Stimulated activated CD8-positive, alpha-beta memory T cell treated with anti-CD3 and anti-CD28 coated beads, Interleukin-12 subunit alpha, Interleukin-12 subunit beta, amount 100 ng/mL, for 1 hour (primary cell): ENCODE measurements around the gene TAMALIN.
"Not testable (repeated sequence)": the region's sequence is repeated elsewhere in the genome, so short reads cannot be mapped to it uniquely, and the experiment has no call there.

Source experiments
- DNase-seq: peaks from one replicate; pipeline ENCODE4 v3.0.0-alpha.2; 2020; ENCODE audit warnings: low read depth

Gene TAMALIN

DNA sequence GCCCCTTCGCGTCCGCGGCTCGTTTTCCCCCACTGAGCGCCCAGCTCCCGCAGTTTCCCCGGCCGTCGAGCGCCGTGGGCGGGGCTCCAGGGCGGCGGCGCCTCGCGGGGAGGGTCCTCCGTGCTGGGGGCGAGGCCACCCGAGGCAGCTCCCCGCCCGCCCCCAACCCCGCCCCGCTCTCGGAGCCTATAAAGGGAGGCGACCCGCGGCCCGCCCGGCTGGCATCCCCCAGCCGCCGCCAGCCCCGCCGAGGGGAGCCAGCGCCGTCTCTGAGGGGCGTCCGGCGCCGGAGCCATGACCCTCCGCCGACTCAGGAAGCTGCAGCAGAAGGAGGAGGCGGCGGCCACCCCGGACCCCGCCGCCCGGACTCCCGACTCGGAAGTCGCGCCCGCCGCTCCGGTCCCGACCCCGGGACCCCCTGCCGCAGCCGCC lies at the start of gene TAMALIN:
Gene TAMALIN (plus strand): TSS at position 221 of the 432 bp plus-strand sequence. CDS start 74 bp downstream, at position 295.
- DNase-seq: peak; percentile 69

DNA sequence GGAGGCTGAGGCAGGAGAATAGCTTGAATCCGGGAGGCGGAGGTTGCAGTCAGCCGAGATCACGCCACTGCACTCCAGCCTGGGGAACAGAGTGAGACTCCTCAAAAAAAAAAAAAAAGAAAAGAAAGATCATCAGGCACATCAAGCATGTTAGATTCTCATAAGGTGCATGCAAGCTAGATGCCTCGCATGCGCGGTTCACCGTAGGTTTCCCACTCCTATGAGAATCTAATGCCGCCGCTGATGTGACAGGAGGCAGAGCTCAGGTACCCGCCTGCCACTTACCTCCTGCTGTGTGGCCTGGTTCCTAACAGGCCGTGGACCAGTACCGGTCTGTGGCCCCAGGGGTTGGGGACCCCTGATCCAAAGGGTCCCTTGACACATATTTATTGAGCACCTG lies 48.2 kb upstream of the TAMALIN start:
- no peak for DNase-seq

DNA sequence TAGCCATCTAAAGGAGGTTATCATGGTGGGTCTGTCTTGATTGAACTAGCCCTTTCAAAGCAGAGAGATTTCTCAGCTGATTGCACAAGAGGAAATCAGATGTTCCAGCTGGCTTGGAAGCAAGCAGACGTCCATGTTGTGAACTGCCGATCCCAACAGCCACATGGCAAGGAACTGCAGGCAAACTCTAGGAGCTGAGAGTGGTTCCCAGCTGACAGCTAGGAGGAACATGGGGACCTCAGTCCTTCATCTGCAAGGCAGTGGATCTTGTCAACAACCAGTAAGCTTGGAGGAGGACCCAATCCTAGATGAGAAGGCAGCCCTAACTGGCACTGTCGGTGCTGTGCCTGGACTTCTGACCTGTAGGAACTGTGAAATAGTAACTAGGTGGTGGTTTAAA lies 47.5 kb upstream of the TAMALIN start:
- no peak for DNase-seq

DNA sequence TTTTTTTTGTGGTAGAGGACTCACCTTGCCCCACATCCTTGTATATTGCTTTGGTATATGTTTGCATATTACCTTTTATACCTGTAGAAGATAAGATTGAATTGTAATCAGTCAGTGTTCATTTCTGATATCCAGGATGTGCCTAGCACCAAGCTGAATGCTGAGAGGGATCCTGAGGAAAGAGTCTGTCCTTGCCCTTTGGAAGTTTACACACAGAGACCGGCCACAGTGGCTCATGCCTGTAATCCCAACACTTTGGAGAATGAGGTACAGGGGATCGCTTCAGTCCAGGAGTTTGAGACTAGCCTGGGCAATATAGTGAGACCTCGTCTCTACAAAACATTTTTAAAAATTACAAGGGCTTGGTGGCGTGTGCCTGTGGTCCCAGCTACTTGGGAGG lies 46.8 kb upstream of the TAMALIN start:
- no peak for DNase-seq

DNA sequence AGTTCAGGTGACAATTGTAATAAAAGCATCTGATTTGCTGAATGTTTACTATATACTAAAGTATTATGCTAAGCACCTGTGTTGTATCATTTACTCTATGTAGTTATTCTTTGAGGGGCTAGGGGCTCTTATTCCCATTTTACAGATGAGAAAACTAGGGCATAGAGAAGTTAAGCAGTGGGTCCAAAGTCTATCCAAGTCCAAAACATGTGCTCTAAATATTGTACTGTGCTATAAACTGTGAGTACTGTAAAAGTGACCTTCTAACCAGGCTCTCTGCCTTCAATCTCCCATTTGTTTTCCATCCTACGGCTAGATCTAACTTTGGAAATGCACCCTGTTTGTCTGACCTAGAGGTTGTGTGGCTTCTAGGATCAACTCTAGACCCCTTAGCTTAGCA lies 46.3 kb upstream of the TAMALIN start:
- no peak for DNase-seq

DNA sequence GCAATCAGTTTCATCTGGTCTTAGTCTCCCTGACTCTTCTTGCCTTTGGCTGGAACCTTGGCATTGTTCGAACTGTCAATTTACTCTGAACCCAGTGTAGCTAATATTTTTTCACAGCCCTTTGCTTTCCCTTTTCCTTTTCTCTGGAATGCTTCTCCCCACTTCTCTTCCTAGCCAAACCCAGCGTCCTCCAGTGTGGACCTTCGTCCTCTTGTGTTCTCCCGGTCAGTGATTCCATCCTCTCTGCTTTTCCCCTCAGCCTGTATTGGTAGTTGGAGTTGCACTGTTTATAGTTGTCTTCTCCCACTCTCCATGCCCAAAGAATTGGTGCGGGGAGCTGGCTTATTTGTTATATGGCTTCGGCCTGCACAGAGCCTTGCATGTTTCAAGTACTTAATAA lies 45.9 kb upstream of the TAMALIN start:
- no peak for DNase-seq

DNA sequence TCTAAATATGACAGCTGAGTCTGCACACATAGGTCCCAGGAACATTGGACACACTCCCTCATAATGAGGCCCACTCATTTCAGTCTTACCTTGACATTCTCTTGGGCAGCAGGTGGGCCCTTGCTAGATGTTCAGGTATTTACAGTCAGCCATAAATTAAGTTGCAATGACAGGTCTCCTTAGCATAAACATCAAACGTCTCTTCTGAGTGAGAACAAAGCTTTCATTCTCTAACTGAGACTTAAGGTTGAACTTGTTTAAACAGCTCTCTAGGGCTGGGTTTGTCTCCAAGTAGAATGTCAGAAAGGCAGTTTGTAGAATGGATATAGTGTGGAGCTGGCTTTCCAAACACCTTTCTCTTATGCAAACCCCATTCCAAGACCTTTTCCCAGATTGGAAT lies 44.9 kb upstream of the TAMALIN start:
- DNase-seq: no peak

DNA sequence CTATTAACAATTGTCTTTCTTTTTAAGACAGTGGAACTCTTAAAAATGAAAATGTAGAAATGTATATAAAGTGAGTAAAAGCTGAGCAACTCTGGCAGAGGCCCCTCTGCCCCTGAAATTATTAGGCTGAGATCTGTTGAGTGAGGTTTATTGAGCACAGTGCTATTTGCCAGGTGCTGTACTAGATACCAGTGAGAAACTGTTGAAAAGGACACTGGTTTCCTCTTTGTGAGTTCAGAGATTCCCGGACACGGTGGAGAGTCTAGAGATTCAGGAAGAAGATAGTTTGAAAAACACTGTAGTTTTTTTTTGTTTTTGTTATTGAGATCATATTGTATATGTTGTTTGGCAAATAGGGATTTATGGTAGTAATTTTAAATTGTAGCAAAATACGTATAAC lies 44.0 kb upstream of the TAMALIN start:
- no peak for DNase-seq

DNA sequence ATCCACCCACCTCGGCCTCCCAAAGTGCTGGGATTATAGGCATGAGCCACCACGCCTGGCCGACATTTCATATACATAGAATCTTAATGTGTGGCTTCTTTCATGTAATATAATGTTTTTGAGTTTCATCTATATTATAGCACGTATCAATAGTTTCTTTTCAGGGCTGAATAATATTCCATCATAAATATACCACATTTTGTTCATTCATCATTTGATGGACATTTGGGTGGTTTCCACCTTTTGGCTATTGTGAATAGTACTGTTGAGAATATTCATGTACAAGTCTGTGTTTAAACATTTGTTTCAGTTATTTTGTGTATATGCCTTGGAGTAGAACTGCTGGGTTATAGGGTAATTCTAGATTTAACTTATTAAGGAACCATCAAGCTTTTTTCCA lies 43.3 kb upstream of the TAMALIN start:
- no peak for DNase-seq

DNA sequence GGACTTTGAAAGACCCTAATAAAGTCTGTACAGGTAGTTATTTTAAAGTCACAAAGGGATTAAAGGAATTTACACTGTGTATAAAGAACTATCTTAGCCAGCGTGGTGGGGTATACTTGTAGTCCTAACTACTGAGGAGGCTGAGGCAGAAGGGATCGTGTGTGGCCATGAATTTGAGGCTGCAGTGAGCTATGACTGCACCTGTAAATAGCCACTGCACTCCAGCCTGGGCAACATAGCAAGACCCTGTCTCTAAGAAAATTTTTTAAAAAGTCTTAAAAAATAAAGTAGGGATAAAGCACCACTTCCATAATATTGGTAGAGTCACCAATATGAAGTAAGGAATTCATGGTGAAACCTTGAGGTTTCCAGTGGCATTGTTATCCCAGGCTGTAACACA lies 37.1 kb upstream of the TAMALIN start:
- DNase-seq: no peak

DNA sequence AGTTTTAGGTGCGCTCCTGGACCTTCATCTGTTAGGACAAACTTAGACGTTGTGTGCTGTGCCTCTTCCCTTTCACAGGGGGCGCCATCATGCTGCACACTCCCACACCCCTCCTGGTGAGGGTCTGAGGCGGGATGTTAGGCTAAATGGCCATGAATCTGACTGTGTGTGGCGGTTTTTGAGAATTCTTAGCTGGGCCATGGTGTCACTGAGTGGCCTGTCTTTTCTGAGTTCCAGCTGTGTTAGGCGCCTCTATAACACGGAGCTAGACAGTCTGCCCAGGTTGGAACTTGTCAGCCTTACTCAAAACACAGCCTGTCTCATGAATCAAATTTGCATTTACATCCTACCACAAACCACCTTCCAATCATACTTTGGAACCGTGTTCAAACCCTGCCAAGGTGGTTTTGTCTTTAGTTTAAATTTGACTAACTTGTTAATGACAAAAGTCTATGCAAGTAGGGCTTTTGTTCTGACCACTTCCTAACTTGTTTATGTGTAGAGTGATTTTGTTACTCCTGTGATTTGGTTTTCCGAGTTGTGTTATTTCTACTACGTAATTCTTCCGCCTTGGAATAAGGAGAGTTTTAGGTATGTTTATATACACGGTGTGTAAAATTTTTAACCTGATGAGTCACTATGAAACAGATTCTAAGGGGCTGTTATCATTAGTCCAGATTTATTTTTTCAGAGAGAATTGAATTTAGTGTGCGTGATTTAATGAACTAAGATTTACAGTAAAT lies 35.7 kb upstream of the TAMALIN start:
- no peak for DNase-seq

DNA sequence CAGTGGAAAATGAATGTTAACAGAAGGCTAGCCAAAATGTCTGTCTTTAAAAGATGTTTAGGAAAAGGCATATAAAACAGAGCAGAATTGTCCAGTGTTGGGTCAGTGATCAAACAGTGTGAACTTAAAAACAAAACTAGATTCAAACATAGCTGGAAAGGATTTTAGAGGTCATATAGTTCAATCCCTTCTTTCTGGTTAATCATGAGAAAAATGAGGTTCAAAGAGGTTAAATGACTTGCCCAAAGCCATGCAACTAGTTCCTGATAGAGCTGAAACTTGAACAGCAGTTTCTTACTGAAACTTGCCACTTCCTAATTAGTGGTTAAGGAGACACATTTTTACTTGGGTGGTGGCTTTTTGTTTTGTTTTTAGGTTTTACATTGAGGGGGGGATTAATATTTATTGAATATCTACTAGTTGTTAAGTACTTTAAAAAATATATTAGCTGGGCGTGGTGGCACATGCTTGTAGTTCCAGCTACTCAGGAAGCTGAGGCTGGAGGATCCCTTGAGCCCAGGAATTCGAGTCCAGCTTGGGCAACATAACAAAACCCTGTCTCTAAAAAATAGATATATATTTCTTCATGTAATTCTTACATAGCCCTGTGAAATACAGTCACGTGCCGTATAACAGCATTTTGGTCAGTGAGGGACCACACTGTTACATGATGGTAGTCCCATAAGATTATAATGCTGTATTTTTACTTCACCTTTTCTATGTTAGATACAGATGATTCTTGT lies 34.9 kb upstream of the TAMALIN start:
- DNase-seq: no peak

DNA sequence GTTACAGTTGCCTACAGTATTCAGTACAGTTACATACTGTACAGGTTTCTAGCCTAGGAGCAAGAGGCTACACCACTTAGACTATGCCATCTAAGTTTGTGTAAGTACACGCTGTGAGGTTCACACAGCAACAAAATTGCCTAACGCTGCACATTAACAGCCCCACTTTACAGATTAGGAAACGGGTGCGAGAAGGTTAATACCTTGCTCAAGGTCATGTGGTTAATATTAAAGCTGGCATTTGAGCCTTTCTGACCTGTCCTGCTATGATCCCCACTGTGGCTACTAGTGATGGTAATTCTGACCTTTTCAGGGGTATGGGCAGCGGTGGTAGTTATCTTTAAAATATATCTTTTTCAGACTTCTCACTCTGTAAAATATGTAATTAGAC lies 34.3 kb upstream of the TAMALIN start:
- DNase-seq: no peak

DNA sequence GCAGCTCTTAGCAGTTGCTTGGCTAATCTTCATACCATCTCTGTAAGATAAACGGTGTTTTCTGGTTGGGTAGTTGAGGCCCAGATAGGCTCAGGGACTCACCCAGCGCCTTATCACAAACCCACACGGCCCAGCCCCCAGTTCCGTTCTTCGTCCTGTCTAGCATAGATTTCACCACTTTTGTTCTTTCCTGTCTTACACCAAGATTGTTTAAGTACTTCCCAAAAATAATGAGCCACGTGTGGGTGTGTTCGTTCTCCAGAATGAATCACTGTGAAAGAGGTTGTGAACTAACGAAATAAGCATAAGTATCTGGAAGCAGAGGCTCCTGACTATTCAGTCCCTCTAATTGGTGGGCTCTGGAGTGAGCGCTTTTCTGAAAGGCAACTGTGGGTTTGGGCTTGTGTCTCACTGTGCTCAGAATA lies 33.9 kb upstream of the TAMALIN start:
- peak; percentile 33 for DNase-seq

DNA sequence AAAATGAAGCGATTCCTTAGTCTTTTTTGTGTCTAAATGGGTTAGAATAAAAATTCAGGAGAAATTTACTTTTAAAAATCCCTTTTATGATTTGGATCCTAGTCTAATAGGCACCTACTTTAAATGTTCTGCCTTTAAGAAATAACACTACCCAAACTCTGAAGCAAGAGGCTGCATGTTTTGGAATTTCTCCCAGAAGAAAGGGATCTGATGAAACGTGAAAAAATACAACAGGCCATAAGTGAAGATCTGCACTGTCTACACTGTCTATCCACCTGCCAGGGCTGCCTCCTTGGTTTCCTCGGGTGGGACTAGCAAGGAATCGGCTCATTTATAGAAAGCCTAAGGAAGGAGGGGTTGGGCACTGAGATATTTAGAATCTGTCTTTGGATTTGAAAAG lies 33.2 kb upstream of the TAMALIN start:
- DNase-seq: no peak

DNA sequence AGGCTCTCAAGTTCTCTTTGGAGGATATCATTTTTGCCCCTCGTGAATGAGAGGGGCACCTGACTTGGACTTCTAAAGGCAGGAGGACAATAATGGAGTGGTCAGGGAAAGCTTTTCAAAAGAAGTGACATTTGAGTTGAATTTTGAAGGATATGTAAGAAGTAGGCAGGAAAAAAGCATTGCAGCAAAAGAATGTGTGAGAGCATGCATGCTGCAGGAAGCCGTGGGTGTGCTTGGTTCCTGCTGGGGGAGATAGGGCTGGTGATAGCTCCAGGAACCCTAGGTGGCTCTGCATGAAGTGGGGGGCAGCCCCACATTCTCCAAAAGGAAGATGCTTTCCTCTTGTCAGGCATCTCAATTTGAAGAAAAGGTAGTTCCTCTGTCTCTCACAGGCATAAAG lies 32.1 kb upstream of the TAMALIN start:
- DNase-seq: no peak

DNA sequence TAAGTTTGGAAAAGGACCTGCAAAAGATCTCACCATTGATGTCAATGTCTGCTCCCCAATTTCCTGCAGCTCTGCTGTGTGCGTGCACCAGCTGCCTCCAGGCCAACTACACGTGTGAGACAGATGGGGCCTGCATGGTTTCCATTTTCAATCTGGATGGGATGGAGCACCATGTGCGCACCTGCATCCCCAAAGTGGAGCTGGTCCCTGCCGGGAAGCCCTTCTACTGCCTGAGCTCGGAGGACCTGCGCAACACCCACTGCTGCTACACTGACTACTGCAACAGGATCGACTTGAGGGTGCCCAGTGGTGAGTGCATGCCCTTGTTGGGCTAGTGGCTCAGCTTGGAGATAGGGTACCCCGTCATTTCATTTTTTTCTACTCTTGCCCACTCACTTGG lies 31.6 kb upstream of the TAMALIN start:
- no peak for DNase-seq

DNA sequence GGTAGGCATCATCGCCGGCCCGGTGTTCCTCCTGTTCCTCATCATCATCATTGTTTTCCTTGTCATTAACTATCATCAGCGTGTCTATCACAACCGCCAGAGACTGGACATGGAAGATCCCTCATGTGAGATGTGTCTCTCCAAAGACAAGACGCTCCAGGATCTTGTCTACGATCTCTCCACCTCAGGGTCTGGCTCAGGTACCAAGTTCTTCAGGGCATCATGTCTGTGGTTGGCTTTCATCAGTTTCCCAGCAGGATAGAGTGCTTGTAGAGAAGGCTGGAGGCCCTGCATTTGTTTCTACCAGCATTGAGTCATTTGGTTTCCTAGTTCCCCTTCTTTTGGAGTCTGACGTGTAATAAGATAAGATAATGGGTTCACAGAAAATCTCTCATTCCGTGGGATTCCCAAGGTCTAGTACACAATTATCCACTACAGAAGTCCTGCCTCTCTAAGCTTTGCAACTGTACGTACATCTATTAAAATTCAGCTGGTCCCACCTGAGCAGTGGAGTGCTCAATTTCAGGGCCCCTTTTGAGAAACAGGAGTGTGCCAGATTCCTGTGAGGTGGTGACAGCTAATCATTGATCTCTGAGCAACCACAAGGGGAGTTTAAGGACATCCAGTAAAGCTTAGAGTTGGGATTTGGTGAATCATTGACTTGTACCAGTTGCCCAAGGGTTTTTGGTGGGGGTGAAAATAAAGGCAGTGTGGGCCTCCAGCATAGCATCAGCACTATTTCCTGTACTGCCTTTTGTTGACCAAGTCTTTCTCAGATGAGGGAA lies 30.2 kb upstream of the TAMALIN start:
- no peak for DNase-seq

DNA sequence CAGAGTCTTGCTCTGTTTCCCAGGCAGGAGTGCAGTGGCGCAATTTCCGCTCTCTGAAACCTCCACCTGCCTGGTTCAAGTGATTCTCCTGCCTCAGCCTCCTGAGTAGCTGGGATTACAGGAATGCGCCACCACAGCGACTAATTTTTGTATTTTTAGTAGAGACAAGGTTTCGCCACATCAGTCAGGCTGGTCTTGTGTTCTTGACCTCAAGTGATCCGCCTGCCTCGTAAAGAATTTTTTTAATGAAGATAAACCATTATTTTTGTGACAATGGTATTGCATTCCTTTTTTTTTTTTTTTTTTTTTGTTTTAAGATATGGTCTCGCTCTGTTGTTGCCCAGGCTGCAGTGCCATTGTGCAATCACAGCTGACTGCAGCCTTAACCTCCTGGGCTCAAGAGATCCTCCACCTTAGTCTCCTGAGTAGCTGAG lies 29.4 kb upstream of the TAMALIN start:
- DNase-seq: no peak

DNA sequence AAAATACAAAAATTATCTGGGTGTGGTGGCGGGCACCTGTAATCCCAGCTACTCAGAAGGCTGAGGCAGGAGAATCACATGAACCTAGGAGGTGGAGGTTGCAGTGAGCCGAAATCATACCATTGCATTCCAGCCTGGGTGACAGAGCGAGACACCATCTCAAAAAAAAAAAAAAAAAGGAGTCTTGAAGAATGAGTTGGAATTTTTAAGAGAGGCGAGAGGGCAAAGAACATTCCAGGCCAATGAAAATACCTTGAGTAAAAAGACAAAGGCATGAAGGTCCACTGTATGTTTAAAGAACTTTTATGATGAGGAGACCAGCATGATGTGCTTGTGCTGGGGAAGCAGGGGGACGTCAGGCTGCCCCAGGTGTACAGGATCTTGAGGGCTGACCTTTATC lies 27.4 kb upstream of the TAMALIN start:
- not testable (repeated sequence) for DNase-seq

DNA sequence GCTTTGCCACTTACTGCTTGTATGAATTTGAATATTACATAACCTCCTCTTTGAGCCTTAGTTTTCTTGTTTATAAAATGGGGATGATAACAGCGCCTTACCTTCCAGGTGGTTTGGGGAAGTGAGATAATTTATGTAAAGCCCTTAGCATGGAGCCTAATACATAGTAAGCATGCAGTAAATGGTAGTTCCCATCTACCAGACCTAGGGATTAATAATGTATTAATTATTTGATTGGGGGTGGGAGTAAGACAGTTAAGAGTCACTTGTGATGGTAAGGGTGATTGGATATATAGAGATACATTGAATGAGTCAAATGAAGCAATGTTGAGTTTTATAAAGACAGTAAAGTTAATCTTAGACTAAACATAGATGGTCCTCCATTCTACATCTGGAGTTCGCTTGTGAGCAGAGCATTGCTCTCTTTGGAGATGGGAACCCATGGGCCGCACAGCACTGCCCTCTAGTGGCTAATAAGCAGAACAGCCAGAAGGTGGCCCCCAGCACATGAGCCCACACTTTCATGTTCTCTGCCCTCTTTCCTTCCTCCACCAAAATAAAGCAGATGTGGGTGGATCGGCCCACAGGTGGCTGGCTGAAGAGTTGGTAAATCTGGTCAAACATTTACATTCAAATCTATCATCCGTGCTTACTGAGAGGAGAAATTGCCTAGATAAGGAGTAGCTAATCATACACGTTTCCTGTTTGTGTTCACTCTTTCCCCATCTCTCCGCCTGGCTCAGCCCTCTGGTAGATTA lies 26.5 kb upstream of the TAMALIN start:
- DNase-seq: peak; percentile 56

DNA sequence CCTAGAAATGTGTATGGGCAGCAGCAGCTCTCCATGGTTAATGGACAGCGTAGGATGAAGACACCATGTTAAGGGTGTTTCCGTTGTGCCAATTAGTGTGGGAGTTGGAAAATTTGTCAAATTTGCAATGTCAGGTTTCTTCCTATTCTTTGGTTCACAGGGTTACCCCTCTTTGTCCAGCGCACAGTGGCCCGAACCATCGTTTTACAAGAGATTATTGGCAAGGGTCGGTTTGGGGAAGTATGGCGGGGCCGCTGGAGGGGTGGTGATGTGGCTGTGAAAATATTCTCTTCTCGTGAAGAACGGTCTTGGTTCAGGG lies 26.0 kb upstream of the TAMALIN start:
- DNase-seq: no peak
